ENCODE data around the gene TMEM108.

The TMEM108 gene

GRCh38 chr3:133115176-133115575 lies 77.0 kb downstream of the TMEM108 start:
- no peak for DNase-seq (ENCODE audit: low read depth in 3 of 3, low spot score in 1 of 3)

GRCh38 chr3:133117342-133117741 lies 79.2 kb downstream of the TMEM108 start:
- DNase-seq (ENCODE audit: low read depth in 3 of 3, low spot score in 1 of 3), result no peak

GRCh38 chr3:133119176-133119575 lies 81.0 kb downstream of the TMEM108 start:
- DNase-seq (ENCODE audit: low read depth in 3 of 3, low spot score in 1 of 3), result no peak

GRCh38 chr3:133121450-133121849 lies 83.3 kb downstream of the TMEM108 start:
- DNase-seq (ENCODE audit: low read depth in 3 of 3, low spot score in 1 of 3), result no peak

GRCh38 chr3:133123636-133124035 lies 85.4 kb downstream of the TMEM108 start:
- no peak for DNase-seq (ENCODE audit: low read depth in 3 of 3, low spot score in 1 of 3)

GRCh38 chr3:133124511-133124910 lies 86.3 kb downstream of the TMEM108 start:
- DNase-seq (ENCODE audit: low read depth in 3 of 3, low spot score in 1 of 3), result no peak

GRCh38 chr3:133125171-133125570 lies 87.0 kb downstream of the TMEM108 start:
- DNase-seq (ENCODE audit: low read depth in 3 of 3, low spot score in 1 of 3), result no peak

- DNase-seq (ENCODE audit: low read depth in 3 of 3, low spot score in 1 of 3), result no peak
These were observed 87.6 kb downstream of the TMEM108 start for GRCh38 chr3:133125802-133126201.

GRCh38 chr3:133127381-133127780 lies 89.2 kb downstream of the TMEM108 start:
- no peak for DNase-seq (ENCODE audit: low read depth in 3 of 3, low spot score in 1 of 3)

GRCh38 chr3:133130168-133130567 lies 92.0 kb downstream of the TMEM108 start:
- DNase-seq (ENCODE audit: low read depth in 3 of 3, low spot score in 1 of 3), result no peak

- DNase-seq (ENCODE audit: low read depth in 3 of 3, low spot score in 1 of 3), result no peak
These were observed 97.1 kb downstream of the TMEM108 start for GRCh38 chr3:133135306-133135705.

GRCh38 chr3:133136114-133137041 lies 98.2 kb downstream of the TMEM108 start:
- no peak for DNase-seq (ENCODE audit: low read depth in 3 of 3, low spot score in 1 of 3)

GRCh38 chr3:133137042-133137996 lies 99.1 kb downstream of the TMEM108 start:
- DNase-seq (ENCODE audit: low read depth in 3 of 3, low spot score in 1 of 3), result no peak

- DNase-seq (ENCODE audit: low read depth in 3 of 3, low spot score in 1 of 3), result no peak
These were observed 99.8 kb downstream of the TMEM108 start for GRCh38 chr3:133138017-133138416.

GRCh38 chr3:133152056-133152455 lies 113.9 kb downstream of the TMEM108 start:
- no peak for DNase-seq (ENCODE audit: low read depth in 3 of 3, low spot score in 1 of 3)

GRCh38 chr3:133152681-133153220 lies 114.6 kb downstream of the TMEM108 start:
- DNase-seq (ENCODE audit: low read depth in 3 of 3, low spot score in 1 of 3), result no peak

GRCh38 chr3:133153382-133153781 lies 115.2 kb downstream of the TMEM108 start:
- DNase-seq (ENCODE audit: low read depth in 3 of 3, low spot score in 1 of 3), result no peak

- no peak for DNase-seq (ENCODE audit: low read depth in 3 of 3, low spot score in 1 of 3)
These were observed 119.5 kb downstream of the TMEM108 start for GRCh38 chr3:133157716-133158115.

- no peak for DNase-seq (ENCODE audit: low read depth in 3 of 3, low spot score in 1 of 3)
These were observed 120.5 kb downstream of the TMEM108 start for GRCh38 chr3:133158686-133159085.

GRCh38 chr3:133159498-133160475 lies 121.6 kb downstream of the TMEM108 start:
- DNase-seq (ENCODE audit: low read depth in 3 of 3, low spot score in 1 of 3), result no peak
